Adrenal gland (tissue), 5 donors: ENCODE data around the gene RASGRF2.

ENCODE experiments used
- POLR2A ChIP-seq, 2 donors: fragments of 450-650 bp; IDR thresholded peaks; one replicate each; pipeline ENCODE4 v1.6.1; 2017; ENCODE audit warnings: antibody characterized with exemption in 2 of 2, mild to moderate bottlenecking in 2 of 2, moderate library complexity in 1 of 2
- TF ChIP-seq, protein P1 (sequence below), 6 experiments: fragments of 450-650 bp in 4 of 6; fragments of 200-600 bp in 2 of 6; sonication (generic) in 1 of 6; IDR thresholded peaks; 1 replicate in 5 of 6; 2 replicates in 1 of 6; pipeline versions ENCODE4 v1.5.1 to v1.8.0; 2016 to 2021; ENCODE audit warnings: antibody characterized with exemption in 6 of 6, mild to moderate bottlenecking in 2 of 6, moderate library complexity in 1 of 6
- donor health status: DM: no; HTN: no; CAD: no.

DNA sequence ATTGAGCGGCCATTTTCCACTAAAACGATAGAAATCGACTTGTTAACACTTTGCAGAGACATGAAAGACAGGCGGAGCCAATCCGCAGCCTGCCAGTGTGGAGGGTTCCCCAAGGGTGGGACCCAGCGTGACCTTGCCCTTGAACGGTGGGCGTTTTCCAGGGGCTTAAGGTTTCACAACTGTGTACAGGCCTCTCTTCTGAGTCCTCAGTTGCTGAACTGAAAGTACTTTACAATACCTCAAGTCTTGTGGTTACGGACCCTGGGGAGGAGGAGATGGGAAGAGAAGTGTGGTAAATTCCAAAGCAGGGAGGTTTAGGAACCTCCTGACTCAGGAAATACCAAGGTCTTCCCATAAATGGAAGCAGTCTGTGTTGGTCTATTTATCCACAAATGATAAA, 204.8 kb downstream of the RASGRF2 start:
- TF ChIP-seq, protein P1, sequence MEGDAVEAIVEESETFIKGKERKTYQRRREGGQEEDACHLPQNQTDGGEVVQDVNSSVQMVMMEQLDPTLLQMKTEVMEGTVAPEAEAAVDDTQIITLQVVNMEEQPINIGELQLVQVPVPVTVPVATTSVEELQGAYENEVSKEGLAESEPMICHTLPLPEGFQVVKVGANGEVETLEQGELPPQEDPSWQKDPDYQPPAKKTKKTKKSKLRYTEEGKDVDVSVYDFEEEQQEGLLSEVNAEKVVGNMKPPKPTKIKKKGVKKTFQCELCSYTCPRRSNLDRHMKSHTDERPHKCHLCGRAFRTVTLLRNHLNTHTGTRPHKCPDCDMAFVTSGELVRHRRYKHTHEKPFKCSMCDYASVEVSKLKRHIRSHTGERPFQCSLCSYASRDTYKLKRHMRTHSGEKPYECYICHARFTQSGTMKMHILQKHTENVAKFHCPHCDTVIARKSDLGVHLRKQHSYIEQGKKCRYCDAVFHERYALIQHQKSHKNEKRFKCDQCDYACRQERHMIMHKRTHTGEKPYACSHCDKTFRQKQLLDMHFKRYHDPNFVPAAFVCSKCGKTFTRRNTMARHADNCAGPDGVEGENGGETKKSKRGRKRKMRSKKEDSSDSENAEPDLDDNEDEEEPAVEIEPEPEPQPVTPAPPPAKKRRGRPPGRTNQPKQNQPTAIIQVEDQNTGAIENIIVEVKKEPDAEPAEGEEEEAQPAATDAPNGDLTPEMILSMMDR (IDR thresholded peaks at IDR 0.05), result no peak
- TF ChIP-seq POLR2A (IDR thresholded peaks at IDR 0.05), result no peak
